Stomach (tissue), 4 donors: ENCODE results near the gene TRIM59.

Source experiments
- POLR2A ChIP-seq, 4 donors: fragments of 450-650 bp; IDR thresholded peaks; one replicate each; pipeline ENCODE4 v1.6.1; 2016; ENCODE audit warnings: antibody characterized with exemption in 4 of 4, control low read depth in 2 of 4, mild to moderate bottlenecking in 1 of 4, moderate library complexity in 1 of 4
- POLR2AphosphoS5 ChIP-seq, 3 donors: sonication (generic); formaldehyde crosslinking; IDR thresholded peaks; one replicate each; pipeline ENCODE4 v1.6.1; 2016; ENCODE audit warnings: antibody characterized with exemption in 3 of 3
- TF ChIP-seq, protein P1 (sequence below), 7 experiments: fragments of 450-650 bp in 4 of 7; fragments of 200-600 bp in 3 of 7; sonication (generic) in 3 of 7; IDR thresholded peaks; one replicate each; pipeline ENCODE4 v1.5.1; 2016 to 2019; ENCODE audit warnings: antibody characterized with exemption in 7 of 7, control low read depth in 2 of 7, mild to moderate bottlenecking in 1 of 7

DNA sequence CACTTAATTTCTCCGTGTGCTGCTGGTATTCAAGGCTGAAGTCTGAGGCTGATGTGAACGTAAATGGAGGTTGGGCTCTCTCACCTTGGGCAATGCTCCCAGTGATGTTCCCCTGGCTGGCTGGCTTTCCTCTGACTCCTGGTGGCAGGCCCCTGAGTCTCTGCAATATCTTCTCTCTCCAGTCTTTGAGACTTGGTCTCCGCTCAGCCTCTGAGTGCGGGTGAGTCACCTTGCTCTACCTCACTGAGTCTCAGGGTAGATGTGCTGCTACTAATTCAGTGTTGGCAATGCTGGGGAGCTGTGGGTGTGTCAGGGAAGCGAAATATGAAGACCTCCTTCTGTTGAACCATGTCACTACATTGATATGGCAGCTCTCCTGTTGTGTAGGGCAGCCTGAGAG lies 31.3 kb upstream of the TRIM59 start:
- TF ChIP-seq POLR2AphosphoS5 (IDR thresholded peaks at IDR 0.05) (no peak), POLR2A (IDR thresholded peaks at IDR 0.05) (no peak)
- TF ChIP-seq, protein P1, sequence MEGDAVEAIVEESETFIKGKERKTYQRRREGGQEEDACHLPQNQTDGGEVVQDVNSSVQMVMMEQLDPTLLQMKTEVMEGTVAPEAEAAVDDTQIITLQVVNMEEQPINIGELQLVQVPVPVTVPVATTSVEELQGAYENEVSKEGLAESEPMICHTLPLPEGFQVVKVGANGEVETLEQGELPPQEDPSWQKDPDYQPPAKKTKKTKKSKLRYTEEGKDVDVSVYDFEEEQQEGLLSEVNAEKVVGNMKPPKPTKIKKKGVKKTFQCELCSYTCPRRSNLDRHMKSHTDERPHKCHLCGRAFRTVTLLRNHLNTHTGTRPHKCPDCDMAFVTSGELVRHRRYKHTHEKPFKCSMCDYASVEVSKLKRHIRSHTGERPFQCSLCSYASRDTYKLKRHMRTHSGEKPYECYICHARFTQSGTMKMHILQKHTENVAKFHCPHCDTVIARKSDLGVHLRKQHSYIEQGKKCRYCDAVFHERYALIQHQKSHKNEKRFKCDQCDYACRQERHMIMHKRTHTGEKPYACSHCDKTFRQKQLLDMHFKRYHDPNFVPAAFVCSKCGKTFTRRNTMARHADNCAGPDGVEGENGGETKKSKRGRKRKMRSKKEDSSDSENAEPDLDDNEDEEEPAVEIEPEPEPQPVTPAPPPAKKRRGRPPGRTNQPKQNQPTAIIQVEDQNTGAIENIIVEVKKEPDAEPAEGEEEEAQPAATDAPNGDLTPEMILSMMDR (IDR thresholded peaks at IDR 0.05) = no peak
